Activated naive CD8-positive, alpha-beta T cell treated with anti-CD3 and anti-CD28 coated beads, Interleukin-2, amount 10 ng/mL, durations not matched to agents 7 days and 5 days (primary cell): Measurements from ENCODE around the gene ZNF586. TPM values are rescaled to one million over a fixed set of nuclear protein-coding genes. Genes with fewer than 3 reads are reported as not detected.
"Not testable (repeated sequence)": the region's sequence is repeated elsewhere in the genome, so short reads cannot be mapped to it uniquely, and the experiment has no call there.

Source experiments
- ATAC-seq: fragments of 150-1000 bp; cut with Tn5 transposase; one replicate; pipeline ENCODE4 v1.10.0; 2021; ENCODE audit warnings: low read depth, moderate library complexity
- POLR2A ChIA-PET: fragments of 350-600 bp; sonication (Branson Sonifier 250); formaldehyde crosslinking; loops from one replicate; lab custom pipeline; 2021; ENCODE audit warnings: antibody characterized with exemption; lab: Charles Lee
- DNase-seq: peaks from one replicate; pipeline ENCODE4 v3.0.0; 2021
- H3K27ac Mint-ChIP-seq: one replicate; pipeline ENCODE4 v1.8.0; 2022; ENCODE audit warnings: mild to moderate bottlenecking, mixed read lengths
- H3K27me3 Mint-ChIP-seq: one replicate; pipeline ENCODE4 v1.8.0; 2022; ENCODE audit warnings: mild to moderate bottlenecking, moderate library complexity, mixed read lengths
- H3K36me3 Mint-ChIP-seq: one replicate; pipeline ENCODE4 v1.8.0; 2021; ENCODE audit warnings: mild to moderate bottlenecking, mixed read lengths
- H3K4me1 Mint-ChIP-seq: one replicate; pipeline ENCODE4 v1.8.0; 2021; ENCODE audit warnings: mixed read lengths
- H3K4me3 Mint-ChIP-seq: one replicate; pipeline ENCODE4 v1.8.0; 2022; ENCODE audit warnings: mild to moderate bottlenecking, moderate library complexity, mixed read lengths
- H3K9me3 Mint-ChIP-seq: one replicate; pipeline ENCODE4 v1.8.0; 2021; ENCODE audit warnings: mixed read lengths
- total RNA-seq, 2 experiments: library from RNA; stranded (reverse); gene quantifications; one replicate each; pipeline ENCODE4 v1.2.3, GENCODE V29; 2021

Gene ZNF586
- total RNA-seq, 2 experiments from 2014 or later, result 29.0 to 29.2 TPM

DNA sequence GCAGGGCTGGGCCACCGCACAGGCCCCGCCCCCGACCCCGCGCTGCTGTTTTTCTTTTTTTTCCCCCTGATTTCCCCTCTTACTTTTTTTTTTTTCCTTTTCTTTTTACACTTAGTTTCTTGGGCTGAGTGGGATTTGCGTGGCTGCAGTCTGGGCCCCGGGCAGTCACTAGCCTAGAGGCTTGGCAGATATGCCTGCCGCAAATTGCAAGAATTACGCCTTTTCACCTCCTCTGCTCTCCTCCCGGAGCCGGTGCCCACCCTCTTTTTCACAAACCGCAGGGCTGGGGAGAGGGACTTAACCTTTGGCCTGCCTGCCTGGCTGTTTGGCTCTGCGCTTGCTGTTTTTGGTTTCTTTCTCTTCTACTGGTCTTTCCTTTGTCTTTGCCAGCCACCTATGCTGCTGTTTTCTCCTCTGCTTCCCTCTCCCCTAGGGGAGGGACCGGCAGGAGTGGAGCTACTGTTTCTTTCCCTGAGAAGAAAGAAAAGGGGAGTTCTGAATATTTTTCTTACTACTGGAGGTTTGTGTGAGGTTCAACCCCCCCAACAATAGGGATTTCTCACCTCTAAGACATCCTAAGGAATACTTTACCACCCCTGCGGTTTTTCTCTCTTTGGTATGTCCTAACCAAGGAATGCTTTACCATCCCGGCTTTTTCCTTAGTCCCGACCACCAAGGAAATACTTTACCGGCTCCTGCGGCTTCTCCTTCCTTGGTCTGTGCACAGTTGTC lies 34.3 kb downstream of the ZNF586 start:
- POLR2A ChIA-PET, result interaction anchor here (0.6 to 1.1 kb wide), 2 partner anchors 16 to 26 kb away, joined by 3 to 4 read pairs; no protein-coding TSS in a partner anchor
- peaks cover 26% of the 10 kb centered on the region for H3K4me1 Mint-ChIP-seq
- H3K9me3 Mint-ChIP-seq, result no peaks in the 10 kb centered on the region
- ATAC-seq (peak; percentile 54), DNase-seq (peak; percentile 42)
- peak overlapping the region; percentile 72 for H3K27ac Mint-ChIP-seq
- peaks cover 41% of the 10 kb centered on the region for H3K36me3 Mint-ChIP-seq
- no peaks in the 10 kb centered on the region for H3K27me3 Mint-ChIP-seq
- peak overlapping the region; percentile 71 for H3K4me3 Mint-ChIP-seq

DNA sequence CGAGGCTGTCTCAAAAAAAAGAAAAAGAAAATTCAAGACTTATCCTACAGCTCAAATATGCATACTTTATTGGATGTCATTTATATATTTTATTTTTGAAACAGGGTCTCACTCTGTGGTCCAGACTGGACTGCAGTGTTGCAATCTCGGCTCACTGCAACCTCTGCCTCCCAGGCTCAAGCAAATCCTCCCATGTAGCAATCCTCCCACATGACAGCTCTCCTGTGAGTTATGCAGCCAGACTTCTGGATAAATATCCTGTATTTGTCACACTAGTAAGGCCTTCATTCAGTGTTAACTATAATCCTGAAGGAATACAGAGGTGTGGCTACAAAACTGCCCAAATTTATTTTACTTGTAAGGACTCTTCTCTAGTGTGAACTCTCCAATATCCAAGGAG lies 38.1 kb downstream of the ZNF586 start:
- Mint-ChIP-seq H3K4me3 (no peak overlapping the region), H3K27me3 (no peaks in the 10 kb centered on the region), H3K9me3 (no peaks in the 10 kb centered on the region), H3K27ac (no peak overlapping the region), H3K4me1 (peaks cover 29% of the 10 kb centered on the region), H3K36me3 (peaks cover 47% of the 10 kb centered on the region)
- DNase-seq (no peak), ATAC-seq (no peak)
- POLR2A ChIA-PET, result no interaction called here

DNA sequence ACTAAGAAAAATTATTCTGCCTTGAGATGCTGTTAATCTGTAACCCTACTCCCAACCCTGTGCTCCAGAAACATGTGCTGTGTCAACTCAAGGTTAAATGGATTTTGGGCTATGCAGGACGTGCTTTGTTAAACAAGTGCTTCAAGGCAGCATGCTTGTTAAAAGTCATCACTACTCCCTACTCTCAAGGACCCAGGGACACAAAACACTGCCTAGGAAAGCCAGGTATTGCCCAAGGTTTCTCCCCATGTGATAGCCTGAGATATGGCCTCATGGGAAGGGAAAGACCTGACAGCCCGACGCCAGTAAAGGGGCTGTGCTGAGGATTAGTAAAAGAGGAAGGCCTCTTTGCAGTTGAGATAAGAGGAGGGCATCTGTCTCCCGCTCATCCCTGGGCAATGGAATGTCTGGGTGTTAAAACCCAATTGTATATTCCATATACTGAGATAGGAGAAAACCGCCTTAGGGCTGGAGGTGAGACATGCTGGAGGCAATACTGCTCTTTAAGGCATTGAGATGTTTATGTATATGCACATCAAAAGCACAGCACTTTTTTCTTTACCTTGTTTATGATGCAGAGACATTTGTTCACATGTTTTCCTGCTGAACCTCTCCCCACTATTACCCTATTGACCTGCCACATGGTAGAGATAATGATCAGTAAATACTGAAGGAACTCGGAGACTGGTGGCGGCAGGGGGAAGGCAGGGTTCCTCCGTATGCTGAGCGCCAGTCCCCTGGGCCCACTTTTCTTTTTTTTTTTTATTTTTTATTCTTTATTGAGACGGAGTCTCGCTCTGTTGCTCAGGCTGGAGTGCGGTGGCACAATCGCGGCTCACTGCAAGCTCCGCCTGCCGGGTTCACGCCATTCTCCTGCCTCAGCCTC lies 41.2 kb downstream of the ZNF586 start:
- Mint-ChIP-seq H3K36me3 (peaks cover 38% of the 10 kb centered on the region), H3K4me1 (peaks cover 27% of the 10 kb centered on the region)
- H3K27me3 Mint-ChIP-seq, H3K9me3 Mint-ChIP-seq, ATAC-seq, DNase-seq, H3K27ac Mint-ChIP-seq, H3K4me3 Mint-ChIP-seq: not testable (repeated sequence)
- POLR2A ChIA-PET, result interaction anchor here (1.0 kb wide), 1 partner anchor 9 kb away, joined by 3 read pairs; no protein-coding TSS in a partner anchor

DNA sequence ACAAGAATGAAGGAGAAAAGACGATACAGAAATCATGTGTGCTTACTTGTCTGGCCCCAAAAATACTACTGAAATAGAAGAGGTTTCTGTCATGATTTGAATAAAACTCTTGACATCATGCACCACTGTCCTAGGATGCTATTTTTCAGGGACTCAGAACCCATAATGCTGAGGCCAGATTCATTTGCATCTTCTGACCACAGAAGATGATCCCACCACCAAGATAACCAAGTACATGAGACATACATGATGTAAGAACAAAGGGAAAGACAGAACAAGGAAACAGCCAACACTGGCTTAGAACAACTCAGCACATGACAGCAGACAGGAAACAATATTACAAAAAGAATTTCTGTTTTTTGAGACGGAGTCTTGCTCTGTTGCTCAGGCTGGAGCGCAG lies 42.8 kb downstream of the ZNF586 start:
- Mint-ChIP-seq H3K27ac (peak overlapping the region; percentile 77), H3K36me3 (peaks cover 33% of the 10 kb centered on the region), H3K9me3 (no peaks in the 10 kb centered on the region), H3K4me3 (peak overlapping the region; percentile 55), H3K27me3 (no peaks in the 10 kb centered on the region), H3K4me1 (peaks cover 29% of the 10 kb centered on the region)
- DNase-seq (no peak), ATAC-seq (peak; percentile 14)
- POLR2A ChIA-PET, result no interaction called here

DNA sequence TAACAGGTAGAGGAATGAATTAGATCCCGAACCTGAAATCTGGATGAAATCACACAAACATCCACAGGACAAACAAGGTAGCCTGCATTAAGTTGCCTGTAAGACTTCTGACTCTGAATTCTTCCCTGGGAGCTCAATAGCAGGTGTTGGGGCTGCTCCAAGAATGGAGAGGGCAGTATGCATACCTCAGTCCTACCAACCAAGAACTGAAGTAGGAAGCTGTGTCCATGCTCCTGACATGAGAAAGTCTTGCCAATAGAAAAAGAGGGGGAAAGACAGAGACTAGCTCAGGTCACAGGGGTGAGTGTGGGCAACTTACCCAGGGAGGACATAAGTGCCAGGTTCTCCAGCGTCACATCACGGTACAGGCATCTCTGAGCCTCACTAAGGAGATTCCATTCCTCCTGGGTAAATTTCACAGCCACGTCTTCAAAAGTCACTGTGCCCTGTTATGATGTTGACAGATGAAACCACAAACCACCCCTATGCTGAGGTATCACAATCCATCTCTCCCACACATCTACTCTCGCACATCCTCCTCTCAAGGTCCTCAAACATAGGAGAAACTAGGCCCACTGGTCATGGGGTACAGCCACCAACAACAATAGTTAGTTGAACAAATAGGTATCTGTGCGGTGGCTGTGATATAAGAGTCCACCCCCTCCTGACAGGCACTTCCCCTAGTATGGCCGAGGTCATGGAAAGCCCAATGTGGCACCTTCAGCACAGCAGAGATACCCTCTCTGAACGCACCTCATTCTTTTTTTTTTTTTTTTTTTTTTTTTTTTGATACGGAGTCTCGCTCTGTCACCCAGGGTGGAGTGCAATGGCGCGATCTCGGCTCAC lies 43.7 kb downstream of the ZNF586 start:
- peak overlapping the region; percentile 69 for H3K4me3 Mint-ChIP-seq
- POLR2A ChIA-PET, result interaction anchor here (0.7 kb wide), 1 partner anchor 279 kb away, joined by 3 read pairs; no protein-coding TSS in a partner anchor
- H3K4me1 Mint-ChIP-seq, result peaks cover 29% of the 10 kb centered on the region
- peak overlapping the region; percentile 68 for H3K27ac Mint-ChIP-seq
- not testable (repeated sequence) for H3K27me3 Mint-ChIP-seq, ATAC-seq, DNase-seq, H3K9me3 Mint-ChIP-seq
- peaks cover 26% of the 10 kb centered on the region for H3K36me3 Mint-ChIP-seq

DNA sequence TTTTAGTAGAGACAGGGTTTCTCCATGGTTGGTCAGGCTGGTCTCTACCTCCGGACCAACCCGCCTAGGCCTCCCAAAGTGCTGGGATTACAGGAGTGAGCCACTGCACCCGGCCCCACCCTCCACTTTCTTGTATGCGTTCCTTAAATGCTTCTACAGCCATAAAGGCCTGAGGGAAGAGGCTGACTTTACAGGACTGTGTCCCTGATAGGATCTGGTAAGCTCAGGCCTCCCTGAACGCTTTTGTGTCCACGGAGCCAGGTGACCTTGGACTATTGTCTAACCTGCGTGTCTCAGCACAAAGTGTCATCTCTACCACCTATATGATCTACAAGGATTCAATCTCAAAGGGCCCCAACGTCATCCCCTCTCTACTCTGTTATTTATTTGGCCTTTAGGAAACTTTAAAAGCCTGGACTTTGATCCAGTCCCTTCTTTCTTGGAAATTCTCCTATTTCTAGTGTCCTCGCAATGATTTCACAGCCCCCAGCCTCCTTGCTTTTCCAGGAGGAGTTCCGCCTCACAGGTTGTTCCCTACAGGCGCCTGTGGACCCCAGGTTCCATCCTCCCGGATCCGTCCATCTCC lies 44.5 kb downstream of the ZNF586 start:
- H3K4me3 Mint-ChIP-seq, result peak overlapping the region; percentile 93
- ATAC-seq (no peak), DNase-seq (no peak)
- H3K27me3 Mint-ChIP-seq, result no peaks in the 10 kb centered on the region
- POLR2A ChIA-PET, result interaction anchor here (0.7 kb wide), 1 partner anchor 278 kb away, joined by 3 read pairs; no protein-coding TSS in a partner anchor
- H3K4me1 Mint-ChIP-seq, result peaks cover 31% of the 10 kb centered on the region
- H3K9me3 Mint-ChIP-seq, result no peaks in the 10 kb centered on the region
- peak overlapping the region; percentile 88 for H3K27ac Mint-ChIP-seq
- H3K36me3 Mint-ChIP-seq, result peaks cover 23% of the 10 kb centered on the region

DNA sequence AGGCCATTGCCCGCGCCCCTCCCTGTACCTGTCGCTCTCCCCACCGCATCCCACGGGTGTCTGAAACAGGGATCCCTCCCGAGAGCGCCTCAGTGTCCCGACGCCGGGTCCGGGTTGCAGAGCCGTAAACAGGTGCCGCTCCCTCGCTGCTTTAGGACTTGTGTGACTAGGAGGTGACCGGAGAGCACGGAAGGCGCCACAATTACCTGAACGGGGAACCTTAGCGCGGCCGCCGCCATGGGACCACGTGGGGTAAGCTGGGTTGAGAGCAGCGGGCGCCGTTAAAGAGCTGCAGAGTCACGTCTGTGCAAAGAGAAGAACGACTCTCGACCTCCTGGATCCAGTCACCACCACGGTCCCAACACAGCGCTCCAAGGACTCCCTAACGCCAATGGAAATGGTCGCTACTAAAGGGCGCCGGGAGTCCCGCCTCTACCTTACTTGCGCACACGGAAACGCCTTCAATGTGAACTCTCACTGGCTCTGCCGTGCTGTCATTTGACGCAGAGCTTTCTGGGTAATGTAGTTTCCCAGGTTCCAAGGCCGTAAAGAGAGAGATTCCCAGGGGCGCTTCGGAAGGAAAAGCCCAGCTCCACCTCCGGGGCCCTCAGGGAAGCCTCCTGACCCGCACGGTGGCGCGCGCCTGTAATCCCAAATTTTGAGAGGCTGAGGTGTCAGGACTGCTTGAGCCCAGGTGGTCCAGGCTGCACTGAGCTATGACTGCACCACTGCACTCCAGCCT lies 45.2 kb downstream of the ZNF586 start, which contains the start of gene ZNF552:
Gene ZNF552 (minus strand): TSS at position 409 of the 742 bp plus-strand sequence. CDS start 170 bp downstream, at position 239.
- Mint-ChIP-seq H3K27me3 (no peaks in the 10 kb centered on the region), H3K27ac (peak within 1 kb of the TSS; percentile 88), H3K4me1 (peaks cover 30% of the 10 kb centered on the region)

GRCh38 chr19:57815247-57816075 lies 46.0 kb downstream of the ZNF586 start:
- peak overlapping the region; percentile 88 for H3K27ac Mint-ChIP-seq
- POLR2A ChIA-PET, result interaction anchor here (0.5 to 1.6 kb wide), 7 partner anchors 14 to 368 kb away, joined by 3 to 6 read pairs (median 3); partner anchors contain the start of genes ZNF274 and ZNF587
- ATAC-seq (no peak), DNase-seq (no peak)
- peaks cover 16% of the 10 kb centered on the region for H3K36me3 Mint-ChIP-seq
- H3K9me3 Mint-ChIP-seq, result no peaks in the 10 kb centered on the region
- H3K27me3 Mint-ChIP-seq, result no peaks in the 10 kb centered on the region
- H3K4me1 Mint-ChIP-seq, result peaks cover 30% of the 10 kb centered on the region
- H3K4me3 Mint-ChIP-seq, result peak overlapping the region; percentile 93

More for the DNA sequence above, 45.2 kb downstream of the ZNF586 start, which contains the start of gene ZNF552:
- no peaks in the 10 kb centered on the region for H3K9me3 Mint-ChIP-seq
- peaks cover 19% of the 10 kb centered on the region for H3K36me3 Mint-ChIP-seq
- ATAC-seq (peak; percentile 79), DNase-seq (peak; percentile 70)
- POLR2A ChIA-PET, result interaction anchor here (0.5 to 1.6 kb wide), 7 partner anchors 13 to 369 kb away, joined by 3 to 6 read pairs (median 3); partner anchors contain the start of genes ZNF274 and ZNF587
- peak within 1 kb of the TSS; percentile 93 for H3K4me3 Mint-ChIP-seq

DNA sequence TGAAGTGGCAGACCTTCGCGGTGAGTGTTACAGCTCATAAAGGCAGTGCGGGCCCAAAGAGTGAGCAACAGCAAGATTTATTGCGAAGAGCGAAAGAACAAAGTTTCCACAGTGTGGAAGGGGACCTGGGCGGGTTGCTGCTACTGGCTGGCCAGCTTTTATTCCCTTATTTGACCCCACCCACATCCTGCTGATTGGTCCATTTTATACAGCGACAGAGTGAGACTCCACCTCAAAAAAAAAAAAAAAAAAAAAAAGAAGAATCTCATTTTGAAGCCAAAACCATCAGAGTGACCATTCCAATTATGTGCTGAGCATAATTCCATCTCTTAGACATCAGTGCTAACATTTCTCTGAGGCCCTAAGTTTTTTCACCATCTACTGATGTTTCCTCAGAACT lies 47.2 kb downstream of the ZNF586 start:
- ATAC-seq (no peak), DNase-seq (no peak)
- Mint-ChIP-seq H3K27ac (no peak overlapping the region), H3K9me3 (no peaks in the 10 kb centered on the region), H3K27me3 (no peaks in the 10 kb centered on the region), H3K36me3 (peaks cover 17% of the 10 kb centered on the region), H3K4me1 (peaks cover 40% of the 10 kb centered on the region), H3K4me3 (peak overlapping the region; percentile 7)
- POLR2A ChIA-PET, result interaction anchor here (0.7 kb wide), 1 partner anchor 67 kb away, joined by 6 read pairs; no protein-coding TSS in a partner anchor

DNA sequence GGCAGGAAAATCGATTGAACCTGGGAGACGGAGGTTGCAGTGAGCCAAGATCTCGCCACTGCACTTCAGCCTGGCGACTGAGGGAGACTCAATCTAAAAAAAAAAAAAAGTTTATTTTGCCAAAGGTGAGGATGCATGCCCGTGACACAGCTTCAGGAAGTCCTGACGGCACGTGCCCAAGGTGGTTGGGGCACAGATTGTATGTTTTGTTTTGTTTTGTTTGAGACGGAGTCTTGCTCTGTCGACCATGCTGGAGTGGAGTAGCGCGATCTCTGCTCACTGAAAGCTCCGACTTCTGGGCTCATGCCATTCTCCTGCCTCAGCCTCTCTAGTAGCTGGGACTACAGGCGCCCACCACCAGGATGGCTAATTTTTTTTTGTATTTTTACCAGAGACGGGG lies 48.5 kb downstream of the ZNF586 start:
- Mint-ChIP-seq H3K9me3 (no peaks in the 10 kb centered on the region), H3K27me3 (no peaks in the 10 kb centered on the region), H3K4me1 (peaks cover 40% of the 10 kb centered on the region), H3K36me3 (peaks cover 19% of the 10 kb centered on the region), H3K27ac (peak overlapping the region; percentile 74), H3K4me3 (peak overlapping the region; percentile 58)
- POLR2A ChIA-PET, result no interaction called here
- DNase-seq, result no peak
- no peak for ATAC-seq

- ATAC-seq (no peak), DNase-seq (no peak)
- Mint-ChIP-seq H3K9me3 (no peaks in the 10 kb centered on the region), H3K4me3 (peak overlapping the region; percentile 58), H3K36me3 (peaks cover 20% of the 10 kb centered on the region), H3K4me1 (peaks cover 40% of the 10 kb centered on the region), H3K27ac (peak overlapping the region; percentile 74), H3K27me3 (no peaks in the 10 kb centered on the region)
- POLR2A ChIA-PET, result interaction anchor here (0.7 to 2.1 kb wide), 6 partner anchors 31 to 137 kb away, joined by 4 to 19 read pairs (median 12); partner anchors contain the start of genes ZNF417, ZNF551, ZNF586 and ZNF587
Measured at GRCh38 chr19:57818378-57818777, 48.9 kb downstream of the ZNF586 start.
